HG03457 (cell line): Measurements from ENCODE around the gene TPRX1.
"Not testable (repeated sequence)": the region's sequence is repeated elsewhere in the genome, so short reads cannot be mapped to it uniquely, and the experiment has no call there.

ENCODE experiments used
- ATAC-seq: cut with Tn5 transposase; IDR thresholded peaks from one replicate; pipeline ENCODE4 v1.9.1; 2021; ENCODE audit warnings: moderate number of reproducible peaks; ENCODE audit not compliant: unreplicated experiment

Gene TPRX1

GRCh38 chr19:47804451-47804850 lies at the start of gene TPRX1:
Gene TPRX1 (minus strand): TSS chr19:47804551. CDS start chr19:47804539, 12 bp downstream.
- ATAC-seq, result not testable (repeated sequence)

- no peak for ATAC-seq
Measured at GRCh38 chr19:47853003-47853402, 48.7 kb upstream of the TPRX1 start.

GRCh38 chr19:47848823-47849473 lies 44.6 kb upstream of the TPRX1 start:
- ATAC-seq, result no peak

GRCh38 chr19:47848425-47848822 lies 44.1 kb upstream of the TPRX1 start:
- ATAC-seq, result no peak

GRCh38 chr19:47842941-47843340 lies 38.6 kb upstream of the TPRX1 start:
- ATAC-seq, result no peak

- no peak for ATAC-seq
Measured at GRCh38 chr19:47839913-47840312, 35.6 kb upstream of the TPRX1 start.

GRCh38 chr19:47839411-47839810 lies 35.1 kb upstream of the TPRX1 start:
- no peak for ATAC-seq

GRCh38 chr19:47836038-47836437 lies 31.7 kb upstream of the TPRX1 start:
- no peak for ATAC-seq

- ATAC-seq, result no peak
Measured at GRCh38 chr19:47832723-47833122, 28.4 kb upstream of the TPRX1 start.

- no peak for ATAC-seq
Measured at GRCh38 chr19:47826800-47827199, 22.4 kb upstream of the TPRX1 start.

- no peak for ATAC-seq
Measured at GRCh38 chr19:47824396-47824795, 20.0 kb upstream of the TPRX1 start.

GRCh38 chr19:47821460-47822020 lies 17.2 kb upstream of the TPRX1 start, which contains the start of gene CRX:
Gene CRX (plus strand): TSS chr19:47821937. CDS start chr19:47834444, 12,507 bp downstream.
- ATAC-seq, result no peak

GRCh38 chr19:47820410-47820809 lies 16.1 kb upstream of the TPRX1 start:
- no peak for ATAC-seq

GRCh38 chr19:47819858-47820257 lies 15.5 kb upstream of the TPRX1 start:
- no peak for ATAC-seq

- ATAC-seq, result not testable (repeated sequence)
Measured at GRCh38 chr19:47818221-47818620, 13.9 kb upstream of the TPRX1 start.

- not testable (repeated sequence) for ATAC-seq
Measured at GRCh38 chr19:47816270-47816669, 11.9 kb upstream of the TPRX1 start.

- no peak for ATAC-seq
Measured at GRCh38 chr19:47813995-47814328, 9.6 kb upstream of the TPRX1 start.

- no peak for ATAC-seq
Measured at GRCh38 chr19:47813304-47813994, 9.1 kb upstream of the TPRX1 start.

GRCh38 chr19:47806435-47806834 lies 2.1 kb upstream of the TPRX1 start:
- no peak for ATAC-seq

- no peak for ATAC-seq
Measured at GRCh38 chr19:47805313-47805712, 962 bp upstream of the TPRX1 start.

GRCh38 chr19:47803671-47804070 lies 680 bp downstream of the TPRX1 start:
- ATAC-seq, result not testable (repeated sequence)

GRCh38 chr19:47803148-47803547 lies 1.2 kb downstream of the TPRX1 start:
- not testable (repeated sequence) for ATAC-seq
